Parathyroid adenoma (tissue), 2 donors: ENCODE data around the gene STRIP2.
"Not testable (repeated sequence)": the region's sequence is repeated elsewhere in the genome, so short reads cannot be mapped to it uniquely, and the experiment has no call there.

Experiments
- H2AFZ ChIP-seq: fragments of 300-600 bp; sonication (generic); one replicate; pipeline ENCODE4 v1.7.0; 2017; ENCODE audit warnings: antibody characterized with exemption, mild to moderate bottlenecking
- H3K27ac ChIP-seq: fragments of 300-600 bp; sonication (generic); one replicate; pipeline ENCODE4 v1.7.0; 2017
- H3K27me3 ChIP-seq: fragments of 300-600 bp; sonication (generic); one replicate; pipeline ENCODE4 v1.7.0; 2017; ENCODE audit warnings: low read length; ENCODE audit not compliant: control insufficient read depth, insufficient read depth
- H3K36me3 ChIP-seq: fragments of 300-600 bp; sonication (generic); one replicate; pipeline ENCODE4 v1.7.0; 2017; ENCODE audit warnings: low read length; ENCODE audit not compliant: control insufficient read depth, insufficient read depth
- H3K4me1 ChIP-seq: fragments of 300-600 bp; sonication (generic); one replicate; pipeline ENCODE4 v1.7.0; 2017; ENCODE audit warnings: control low read depth
- H3K4me2 ChIP-seq: fragments of 300-600 bp; sonication (generic); one replicate; pipeline ENCODE4 v1.7.0; 2017; ENCODE audit warnings: low read length
- H3K4me3 ChIP-seq: fragments of 300-600 bp; sonication (generic); one replicate; pipeline ENCODE4 v1.7.0; 2017; ENCODE audit warnings: low read depth, low read length
- H3K79me2 ChIP-seq: fragments of 300-600 bp; sonication (generic); one replicate; pipeline ENCODE4 v1.7.0; 2017; ENCODE audit warnings: control low read depth
- H3K9ac ChIP-seq: fragments of 300-600 bp; sonication (generic); one replicate; pipeline ENCODE4 v1.7.0; 2017; ENCODE audit warnings: mild to moderate bottlenecking
- H3K9me3 ChIP-seq: fragments of 300-600 bp; sonication (generic); one replicate; pipeline ENCODE4 v1.7.0; 2017; ENCODE audit warnings: low read length; ENCODE audit not compliant: control insufficient read depth
- TF ChIP-seq, protein P1 (sequence below): fragments of 300-600 bp; sonication (generic); IDR thresholded peaks from one replicate; pipeline ENCODE4 v1.7.0; 2017; ENCODE audit warnings: antibody characterized with exemption, mild to moderate bottlenecking
- donor health status: primary hyperparathyroidism.

STRIP2 gene

DNA sequence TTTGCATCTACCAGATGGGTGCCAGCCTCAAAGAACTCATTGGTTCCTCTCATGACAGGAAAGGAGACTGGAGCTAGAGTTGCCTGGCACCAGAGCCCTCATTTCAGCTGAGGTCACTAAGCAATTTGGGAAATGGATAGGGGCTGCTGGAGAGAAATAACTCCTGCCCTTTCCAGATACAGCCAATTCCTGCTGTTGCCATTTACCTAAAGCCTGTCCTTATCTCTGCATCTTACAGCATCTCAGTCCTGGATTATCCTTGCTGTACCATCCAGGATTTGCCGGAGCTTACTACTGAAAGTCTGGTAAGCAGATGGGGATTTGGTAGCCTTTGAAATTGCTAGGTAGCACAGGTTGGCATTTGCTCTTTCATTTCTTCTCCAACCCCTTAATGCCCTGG lies 36.2 kb downstream of the STRIP2 start:
- Histone ChIP-seq H3K4me3 (no peak overlapping the region), H3K9ac (no peak overlapping the region), H2AFZ (no peak overlapping the region), H3K4me2 (no peak overlapping the region), H3K27ac (no peak overlapping the region), H3K27me3 (no peaks in the 10 kb centered on the region), H3K36me3 (no peaks in the 10 kb centered on the region), H3K79me2 (no peaks in the 10 kb centered on the region), H3K4me1 (no peaks in the 10 kb centered on the region), H3K9me3 (no peaks in the 10 kb centered on the region)
- TF ChIP-seq, protein P1, sequence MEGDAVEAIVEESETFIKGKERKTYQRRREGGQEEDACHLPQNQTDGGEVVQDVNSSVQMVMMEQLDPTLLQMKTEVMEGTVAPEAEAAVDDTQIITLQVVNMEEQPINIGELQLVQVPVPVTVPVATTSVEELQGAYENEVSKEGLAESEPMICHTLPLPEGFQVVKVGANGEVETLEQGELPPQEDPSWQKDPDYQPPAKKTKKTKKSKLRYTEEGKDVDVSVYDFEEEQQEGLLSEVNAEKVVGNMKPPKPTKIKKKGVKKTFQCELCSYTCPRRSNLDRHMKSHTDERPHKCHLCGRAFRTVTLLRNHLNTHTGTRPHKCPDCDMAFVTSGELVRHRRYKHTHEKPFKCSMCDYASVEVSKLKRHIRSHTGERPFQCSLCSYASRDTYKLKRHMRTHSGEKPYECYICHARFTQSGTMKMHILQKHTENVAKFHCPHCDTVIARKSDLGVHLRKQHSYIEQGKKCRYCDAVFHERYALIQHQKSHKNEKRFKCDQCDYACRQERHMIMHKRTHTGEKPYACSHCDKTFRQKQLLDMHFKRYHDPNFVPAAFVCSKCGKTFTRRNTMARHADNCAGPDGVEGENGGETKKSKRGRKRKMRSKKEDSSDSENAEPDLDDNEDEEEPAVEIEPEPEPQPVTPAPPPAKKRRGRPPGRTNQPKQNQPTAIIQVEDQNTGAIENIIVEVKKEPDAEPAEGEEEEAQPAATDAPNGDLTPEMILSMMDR = no peak

DNA sequence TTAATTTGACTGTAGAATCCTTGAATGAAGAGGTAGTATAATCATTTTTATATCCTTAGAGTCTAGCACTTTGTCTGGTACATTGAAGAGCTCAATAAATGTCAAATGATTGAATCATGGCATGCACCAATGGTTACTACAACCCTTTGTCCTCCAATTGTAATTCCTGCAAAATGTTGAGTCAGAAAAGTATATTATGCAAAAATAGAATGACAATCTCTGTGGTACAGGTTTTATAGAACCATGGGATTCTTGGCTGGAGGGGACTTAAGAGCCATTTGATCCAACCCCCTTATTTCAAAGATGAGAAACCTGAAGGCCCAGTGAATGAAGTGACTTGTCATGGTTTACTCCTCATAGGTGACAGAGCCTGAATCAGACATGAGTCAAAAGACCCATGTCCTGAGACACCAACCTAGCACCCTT lies 37.2 kb downstream of the STRIP2 start:
- Histone ChIP-seq H3K4me3 (no peak overlapping the region), H3K4me1 (no peaks in the 10 kb centered on the region), H2AFZ (no peak overlapping the region), H3K27me3 (no peaks in the 10 kb centered on the region), H3K27ac (no peak overlapping the region), H3K36me3 (no peaks in the 10 kb centered on the region), H3K79me2 (no peaks in the 10 kb centered on the region), H3K9ac (no peak overlapping the region), H3K4me2 (no peak overlapping the region), H3K9me3 (no peaks in the 10 kb centered on the region)
- TF ChIP-seq, protein P1 = no peak

DNA sequence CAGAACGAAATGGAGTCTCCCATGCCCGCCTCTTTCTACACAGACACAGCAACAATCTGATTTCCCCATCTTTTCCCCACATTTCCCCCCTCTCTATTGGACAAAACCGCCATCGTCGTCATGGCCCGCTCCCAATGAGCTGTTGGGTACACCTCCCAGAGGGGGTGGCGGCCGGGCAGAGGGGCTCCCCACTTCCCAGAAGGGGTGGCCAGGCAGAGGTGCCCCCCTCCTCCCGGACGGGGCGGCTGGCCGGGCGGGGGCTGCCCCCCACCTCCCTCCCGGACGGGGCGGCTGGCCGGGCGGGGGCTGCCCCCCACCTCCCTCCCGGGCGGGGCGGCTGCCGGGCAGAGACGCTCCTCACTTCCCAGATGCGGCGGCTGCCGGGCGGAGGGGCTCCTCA lies 41.7 kb downstream of the STRIP2 start:
- H3K4me2 ChIP-seq, H3K27me3 ChIP-seq, H3K36me3 ChIP-seq, H3K79me2 ChIP-seq, H2AFZ ChIP-seq, H3K4me1 ChIP-seq, H3K9me3 ChIP-seq, H3K4me3 ChIP-seq, H3K27ac ChIP-seq, H3K9ac ChIP-seq: not testable (repeated sequence)

DNA sequence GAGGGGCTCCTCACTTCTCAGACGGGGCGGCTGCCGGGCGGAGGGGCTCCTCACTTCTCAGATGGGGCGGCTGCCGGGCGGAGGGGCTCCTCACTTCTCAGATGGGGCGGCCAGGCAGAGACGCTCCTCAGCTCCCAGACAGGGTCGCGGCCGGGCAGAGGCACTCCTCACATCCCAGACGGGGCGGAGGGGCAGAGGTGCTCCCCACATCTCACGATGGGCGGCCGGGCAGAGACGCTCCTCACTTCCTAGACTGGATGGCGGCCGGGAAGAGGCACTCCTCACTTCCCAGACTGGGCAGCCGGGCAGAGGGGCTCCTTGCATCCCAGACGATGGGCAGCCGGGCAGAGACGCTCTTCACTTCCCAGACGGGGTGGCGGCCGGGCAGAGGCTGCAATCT lies 42.2 kb downstream of the STRIP2 start:
- not testable (repeated sequence) for H3K4me3 ChIP-seq, H3K27ac ChIP-seq, H3K4me1 ChIP-seq, H3K27me3 ChIP-seq, H3K9ac ChIP-seq, H3K4me2 ChIP-seq, H2AFZ ChIP-seq, H3K9me3 ChIP-seq, H3K79me2 ChIP-seq, H3K36me3 ChIP-seq

DNA sequence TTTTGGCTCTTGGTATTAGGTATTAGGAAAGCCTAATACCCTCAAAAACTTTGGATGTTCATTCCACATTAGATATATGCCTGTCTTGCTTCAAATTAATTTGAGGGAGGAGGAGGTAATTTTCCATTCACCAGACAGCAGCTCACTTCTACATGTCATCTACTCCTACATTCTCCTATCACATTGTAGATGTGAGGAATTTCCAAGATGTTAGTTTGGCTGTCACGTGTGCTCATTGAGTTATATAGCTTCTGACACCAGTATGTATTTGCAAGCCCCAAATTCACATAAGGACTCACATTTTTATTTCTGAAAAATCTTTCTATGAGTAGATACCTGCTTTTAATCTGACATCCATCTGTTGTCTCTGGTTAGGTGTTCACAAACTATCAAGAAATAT lies 45.6 kb downstream of the STRIP2 start:
- Histone ChIP-seq H3K4me3 (no peak overlapping the region), H3K9me3 (no peaks in the 10 kb centered on the region), H3K27ac (no peak overlapping the region), H2AFZ (no peak overlapping the region), H3K79me2 (no peaks in the 10 kb centered on the region), H3K4me2 (no peak overlapping the region), H3K9ac (no peak overlapping the region), H3K27me3 (no peaks in the 10 kb centered on the region), H3K36me3 (no peaks in the 10 kb centered on the region), H3K4me1 (no peaks in the 10 kb centered on the region)
- TF ChIP-seq, protein P1 = no peak

DNA sequence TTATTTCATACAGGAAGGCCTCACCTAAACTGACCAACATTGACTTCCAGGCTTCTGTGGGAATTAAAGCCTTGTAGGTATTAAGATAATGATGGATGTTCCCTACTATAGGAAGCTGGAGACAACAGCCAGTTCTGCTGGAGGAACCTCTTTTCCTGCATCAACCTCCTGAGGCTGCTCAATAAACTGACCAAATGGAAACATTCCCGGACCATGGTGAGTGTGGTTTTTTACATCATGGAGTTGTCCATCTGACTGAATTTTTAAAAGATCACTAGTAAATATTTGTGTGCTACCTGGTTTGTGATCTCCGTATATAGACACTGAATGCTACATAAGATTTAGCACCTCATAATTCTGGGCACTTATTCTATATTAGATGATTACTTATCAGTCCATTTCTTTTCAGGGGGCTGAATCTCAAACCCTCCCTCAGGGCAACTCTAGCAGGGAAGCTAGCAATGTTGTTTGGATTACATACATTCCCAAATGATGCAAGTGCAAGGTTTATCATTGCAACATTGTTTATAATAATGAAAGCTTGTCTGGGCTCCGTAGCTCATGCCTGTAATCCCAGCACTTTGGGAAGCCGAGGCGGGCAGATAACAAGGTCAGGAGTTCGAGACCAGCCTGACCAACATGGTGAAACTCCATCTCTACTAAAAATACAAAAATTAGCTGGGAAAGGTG lies 46.6 kb downstream of the STRIP2 start:
- TF ChIP-seq, protein P1 = no peak
- Histone ChIP-seq H2AFZ (no peak overlapping the region), H3K36me3 (no peaks in the 10 kb centered on the region), H3K27me3 (no peaks in the 10 kb centered on the region), H3K4me3 (no peak overlapping the region), H3K9ac (no peak overlapping the region), H3K4me2 (no peak overlapping the region), H3K79me2 (no peaks in the 10 kb centered on the region), H3K9me3 (no peaks in the 10 kb centered on the region), H3K4me1 (no peaks in the 10 kb centered on the region), H3K27ac (no peak overlapping the region)

DNA sequence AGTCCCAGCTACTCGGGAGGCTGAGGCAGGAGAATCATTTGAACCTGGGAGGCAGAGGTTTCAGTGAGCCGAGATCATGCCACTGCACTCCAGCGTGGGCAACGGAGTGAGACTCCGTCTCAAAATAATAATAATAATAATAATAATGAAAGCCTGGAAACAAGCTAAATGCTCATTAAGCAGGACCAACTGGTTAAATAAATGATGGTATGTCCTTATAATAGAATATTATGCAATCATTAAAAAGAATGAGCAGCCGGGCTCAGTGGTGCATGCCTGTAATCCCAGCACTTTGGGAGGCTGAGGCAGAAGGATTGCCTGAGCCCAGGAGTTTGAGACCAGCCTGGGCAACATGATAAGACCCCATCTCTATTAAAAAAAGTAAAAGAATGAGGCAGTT lies 47.1 kb downstream of the STRIP2 start:
- not testable (repeated sequence) for H3K79me2 ChIP-seq, H3K9ac ChIP-seq, H3K36me3 ChIP-seq, H3K4me2 ChIP-seq, H3K4me3 ChIP-seq, H2AFZ ChIP-seq, H3K27ac ChIP-seq, H3K4me1 ChIP-seq, H3K9me3 ChIP-seq, H3K27me3 ChIP-seq
